IMR-90 (cell line): ENCODE results near the gene SLC16A1. TPM values are rescaled to one million over a fixed set of nuclear protein-coding genes. Genes with fewer than 3 reads are reported as not detected.

Experiments used
- ATAC-seq: fragments of 200-7000 bp; cut with Tn5 transposase; 2 replicates; pipeline ENCODE4 v1.9.1; 2020; ENCODE audit warnings: low read depth, mild to moderate bottlenecking, moderate library complexity
- BruUV-seq: library from RNA; stranded (reverse); fragments of 400-500 nt; replicated peaks from 2 replicates; lab custom pipeline; 2021; lab: Mats Ljungman, UMichigan
- CTCF ChIA-PET: fragments of 300-600 bp; formaldehyde crosslinking; extraction: SDS; loops from one replicate; lab custom pipeline; 2021; ENCODE audit warnings: antibody characterized with exemption; lab: Yijun Ruan, JAX
- POLR2A ChIA-PET: fragments of 300-600 bp; sonication (Branson Sonifier 250); formaldehyde crosslinking; loops from one replicate; lab custom pipeline; 2022; ENCODE audit warnings: antibody characterized with exemption; ENCODE audit not compliant: unreplicated experiment; lab: Charles Lee
- DNase-seq: peaks from one replicate; pipeline ENCODE4 v3.0.0; 2013
- H2AFZ ChIP-seq: replicated peaks from 2 replicates; pipeline ENCODE3; 2013; ENCODE audit warnings: low read length, mild to moderate bottlenecking; ENCODE audit not compliant: poor library complexity
- H2AK5ac ChIP-seq: 2 replicates; pipeline ENCODE4 v1.6.1; 2013; ENCODE audit warnings: low read depth, low read length, inconsistent platforms
- H2AK9ac ChIP-seq: replicated peaks from 2 replicates; pipeline ENCODE3; 2013; ENCODE audit warnings: mild to moderate bottlenecking, low read depth, low read length, moderate library complexity; ENCODE audit not compliant: poor library complexity
- H2BK120ac ChIP-seq: 2 replicates; pipeline ENCODE4 v1.6.1; 2013; ENCODE audit warnings: low read depth, low read length, inconsistent platforms
- H2BK15ac ChIP-seq: 3 replicates; pipeline ENCODE4 v1.6.1; 2013; ENCODE audit warnings: low read depth, low read length, inconsistent platforms
- H2BK20ac ChIP-seq: 2 replicates; pipeline ENCODE4 v1.6.1; 2013; ENCODE audit warnings: low read depth, mild to moderate bottlenecking, inconsistent platforms, low read length, moderate library complexity
- H2BK5ac ChIP-seq: 2 replicates; pipeline ENCODE4 v1.6.1; 2013; ENCODE audit warnings: mild to moderate bottlenecking, low read depth, low read length, inconsistent platforms; ENCODE audit not compliant: poor library complexity, severe bottlenecking
- H3K14ac ChIP-seq: replicated peaks from 2 replicates; pipeline ENCODE4 v1.6.1; 2013; ENCODE audit warnings: low read depth, low read length, inconsistent platforms
- H3K18ac ChIP-seq: 2 replicates; pipeline ENCODE4 v1.6.1; 2013; ENCODE audit warnings: low read depth, low read length, control low read depth
- H3K23ac ChIP-seq: 2 replicates; pipeline ENCODE4 v1.6.1; 2013; ENCODE audit warnings: low read depth, low read length, inconsistent platforms
- H3K27ac ChIP-seq: 2 replicates; pipeline ENCODE4 v1.5.1; 2013; ENCODE audit warnings: mild to moderate bottlenecking, control low read depth, low read length; ENCODE audit not compliant: insufficient read depth
- H3K27me3 ChIP-seq: 2 replicates; pipeline ENCODE4 v1.6.1; 2013; ENCODE audit warnings: low read length; ENCODE audit not compliant: control insufficient read depth, insufficient read depth
- H3K36me3 ChIP-seq: 2 replicates; pipeline ENCODE4 v1.6.1; 2013; ENCODE audit warnings: low read length, mixed read lengths; ENCODE audit not compliant: control insufficient read depth, insufficient read depth
- H3K4ac ChIP-seq: 2 replicates; pipeline ENCODE4 v1.6.1; 2013; ENCODE audit warnings: low read depth, low read length, inconsistent platforms
- H3K4me1 ChIP-seq: 2 replicates; pipeline ENCODE4 v1.6.1; 2013; ENCODE audit warnings: low read length, mixed read lengths; ENCODE audit not compliant: control insufficient read depth, insufficient read depth
- H3K4me2 ChIP-seq: 2 replicates; pipeline ENCODE4 v1.6.1; 2013; ENCODE audit warnings: low read depth, mild to moderate bottlenecking, control low read depth, low read length, moderate library complexity
- H3K4me3 ChIP-seq: 2 replicates; pipeline ENCODE4 v1.5.1; 2013; ENCODE audit warnings: low read depth, mild to moderate bottlenecking, control low read depth, low read length, moderate library complexity; ENCODE audit not compliant: insufficient read depth
- H3K56ac ChIP-seq: 2 replicates; pipeline ENCODE4 v1.6.1; 2013; ENCODE audit warnings: low read length, inconsistent platforms; ENCODE audit not compliant: insufficient read depth; ENCODE audit errors: extremely low read depth
- H3K79me1 ChIP-seq, 2 experiments: 2 replicates each; pipeline ENCODE4 v1.6.1; 2013; ENCODE audit warnings: low read length in 2 of 2, inconsistent platforms in 1 of 2, low read depth in 1 of 2
- H3K9ac ChIP-seq: 2 replicates; pipeline ENCODE4 v1.6.1; 2013; ENCODE audit warnings: low read depth, low read length, control low read depth
- H3K9me1 ChIP-seq: 2 replicates; pipeline ENCODE4 v1.6.1; 2013; ENCODE audit warnings: low read length, inconsistent platforms; ENCODE audit not compliant: insufficient read depth
- H3K9me3 ChIP-seq: 2 replicates; pipeline ENCODE4 v1.6.1; 2013; ENCODE audit warnings: low read length; ENCODE audit not compliant: control insufficient read depth, insufficient read depth
- H4K20me1 ChIP-seq: 2 replicates; pipeline ENCODE4 v1.6.1; 2013; ENCODE audit warnings: low read length, inconsistent platforms; ENCODE audit not compliant: insufficient read depth
- H4K5ac ChIP-seq: 2 replicates; pipeline ENCODE4 v1.6.1; 2013; ENCODE audit warnings: mild to moderate bottlenecking, low read depth, low read length, control low read depth
- H4K8ac ChIP-seq, 2 experiments: 2 replicates each; pipeline ENCODE4 v1.6.1; 2013; ENCODE audit warnings: low read depth in 2 of 2, low read length in 2 of 2, control low read depth in 1 of 2, inconsistent platforms in 1 of 2
- H4K91ac ChIP-seq: 2 replicates; pipeline ENCODE4 v1.6.1; 2013; ENCODE audit warnings: low read depth, low read length, inconsistent platforms; ENCODE audit not compliant: insufficient read depth
- BHLHE40 ChIP-seq: fragments of 150-350 bp; IDR thresholded peaks from 2 replicates; pipeline ENCODE4 v1.6.1; 2016; ENCODE audit warnings: mild to moderate bottlenecking, low read depth, low read length
- CEBPB ChIP-seq: IDR thresholded peaks from 2 replicates; pipeline ENCODE4 v1.6.1; 2012; ENCODE audit warnings: low read depth, low read length, improper control_type of control experiment
- CHD1 ChIP-seq: IDR thresholded peaks from 2 replicates; pipeline ENCODE4 v1.6.1; 2012; ENCODE audit warnings: low read depth, low read length, improper control_type of control experiment
- ELK1 ChIP-seq: fragments of 150-350 bp; IDR thresholded peaks from 2 replicates; pipeline ENCODE4 v1.6.1; 2016; ENCODE audit warnings: low read depth, mild to moderate bottlenecking, low read length, moderate library complexity, borderline replicate concordance
- FOS ChIP-seq: fragments of 150-350 bp; IDR thresholded peaks from 2 replicates; pipeline ENCODE4 v1.6.1; 2016; ENCODE audit warnings: low read depth, low read length
- MAFK ChIP-seq: IDR thresholded peaks from 2 replicates; pipeline ENCODE4 v1.6.1; 2012; ENCODE audit warnings: low read depth, low read length, improper control_type of control experiment
- MAZ ChIP-seq: IDR thresholded peaks from 2 replicates; pipeline ENCODE4 v1.6.1; 2012; ENCODE audit warnings: low read depth, mild to moderate bottlenecking, low read length, improper control_type of control experiment, moderate library complexity, borderline replicate concordance
- MXI1 ChIP-seq: IDR thresholded peaks from 2 replicates; pipeline ENCODE4 v1.6.1; 2012; ENCODE audit warnings: low read depth, mild to moderate bottlenecking, low read length, moderate library complexity, borderline replicate concordance
- NFE2L2 ChIP-seq: fragments of 150-350 bp; IDR thresholded peaks from 2 replicates; pipeline ENCODE4 v1.6.1; 2016; ENCODE audit warnings: low read depth, mild to moderate bottlenecking, low read length
- POLR2A ChIP-seq: IDR thresholded peaks from 2 replicates; pipeline ENCODE4 v1.6.1; 2012; ENCODE audit warnings: mild to moderate bottlenecking, low read depth, low read length
- RAD21 ChIP-seq: IDR thresholded peaks from 2 replicates; pipeline ENCODE4 v1.6.1; 2012; ENCODE audit warnings: low read length, improper control_type of control experiment
- RCOR1 ChIP-seq: IDR thresholded peaks from 2 replicates; pipeline ENCODE4 v1.6.1; 2012; ENCODE audit warnings: mild to moderate bottlenecking, low read length, improper control_type of control experiment; ENCODE audit not compliant: insufficient replicate concordance
- RFX5 ChIP-seq: IDR thresholded peaks from 2 replicates; pipeline ENCODE4 v1.8.0; 2012; ENCODE audit warnings: low read depth, mild to moderate bottlenecking, low read length, moderate library complexity
- SMC3 ChIP-seq: fragments of 150-350 bp; IDR thresholded peaks from 2 replicates; pipeline ENCODE4 v1.6.1; 2016; ENCODE audit warnings: low read depth, mild to moderate bottlenecking, antibody characterized with exemption, low read length, moderate library complexity
- USF2 ChIP-seq: fragments of 150-350 bp; IDR thresholded peaks from 2 replicates; pipeline ENCODE4 v1.6.1; 2017; ENCODE audit warnings: mild to moderate bottlenecking, antibody characterized with exemption, low read length, low read depth
- WGBS, 2 experiments: methylation state at CpG; one replicate each; pipeline versions ENCODE4 v1.1.5 to v1.1.7; 2013; ENCODE audit warnings: missing lambda C conversion rate in 2 of 2; ENCODE audit not compliant: insufficient read length in 1 of 2; ENCODE audit errors: extremely low coverage in 2 of 2; 5-methylcytosine and 5-hydroxymethylcytosine counted together
- dilution Hi-C: fragments of 300-500 bp; cut with HindIII; formaldehyde crosslinking; loops from one replicate; pipeline ENCODE4 v1.14.3; 2018; ENCODE audit warnings: low sequenced_read_pairs; ENCODE audit not compliant: unreplicated experiment
- in situ Hi-C: fragments of 300-500 bp; cut with MboI; formaldehyde crosslinking; loops from 3 replicates; pipeline ENCODE4 v1.14.3; 2019; ENCODE audit warnings: low sequenced_read_pairs, inconsistent platforms, mixed read lengths
- intact Hi-C: fragments of 100-400 bp; cut with micrococcal nuclease; formaldehyde crosslinking; loops from 2 replicates; pipeline ENCODE4 v1.10.0; 2022
- polyA plus RNA-seq, 3 experiments: library from polyadenylated mRNA; depleted of rRNA; stranded (reverse); fragments of >200 nt; gene quantifications; 2 replicates each; pipeline ENCODE4 v1.2.3, GENCODE V29; 2012; ENCODE audit warnings: low replicate concordance in 1 of 3
- total RNA-seq: library from RNA; depleted of rRNA; stranded (reverse); fragments of >200 nt; gene quantifications from 2 replicates; pipeline ENCODE4 v1.2.3, GENCODE V29; 2012
- TF ChIP-seq, protein P1 (sequence below): conservative IDR thresholded peaks from 2 replicates; pipeline ENCODE4 v1.5.1; 2012; ENCODE audit warnings: mild to moderate bottlenecking, low read depth, low read length, improper control_type of control experiment

Gene SLC16A1
- total and polyA plus RNA-seq, 2 of the 4 experiments (the other 2 are of a cell fraction) = 32.9 to 156 TPM

- Histone ChIP-seq H3K79me1 (no peaks in the 10 kb centered on the region), H2BK120ac (no peak overlapping the region), H3K27ac (no peak overlapping the region), H2AFZ (no peak overlapping the region), H3K9me3 (peaks cover 11% of the 10 kb centered on the region), H3K56ac (no peak overlapping the region), H3K18ac (no peak overlapping the region), H4K5ac (no peak overlapping the region), H3K4me3 (no peak overlapping the region), H2BK15ac (no peak overlapping the region), H3K9ac (no peak overlapping the region), H4K20me1 (no peaks in the 10 kb centered on the region), H2AK9ac (no peak overlapping the region), H3K23ac (no peak overlapping the region), H2BK5ac (no peak overlapping the region), H3K36me3 (no peaks in the 10 kb centered on the region), H2AK5ac (no peak overlapping the region), H4K8ac (no peak overlapping the region), H3K9me1 (no peaks in the 10 kb centered on the region), H3K14ac (no peak overlapping the region), H3K4me2 (no peak overlapping the region), H3K27me3 (no peaks in the 10 kb centered on the region), H2BK20ac (no peak overlapping the region), H3K4me1 (0 out of 2 replicates have a peak, but pooled peaks cover 2% of the 10 kb centered on the region), H3K4ac (no peak overlapping the region), H4K91ac (no peak overlapping the region)
- TF ChIP-seq RCOR1 = no peak
- no peak for TF ChIP-seq BHLHE40
- no peak for TF ChIP-seq ELK1
- TF ChIP-seq CEBPB = no peak
- TF ChIP-seq MAZ = no peak
- no peak for TF ChIP-seq MXI1
- no peak for TF ChIP-seq RAD21
- TF ChIP-seq RFX5 = no peak
- TF ChIP-seq, protein P1, sequence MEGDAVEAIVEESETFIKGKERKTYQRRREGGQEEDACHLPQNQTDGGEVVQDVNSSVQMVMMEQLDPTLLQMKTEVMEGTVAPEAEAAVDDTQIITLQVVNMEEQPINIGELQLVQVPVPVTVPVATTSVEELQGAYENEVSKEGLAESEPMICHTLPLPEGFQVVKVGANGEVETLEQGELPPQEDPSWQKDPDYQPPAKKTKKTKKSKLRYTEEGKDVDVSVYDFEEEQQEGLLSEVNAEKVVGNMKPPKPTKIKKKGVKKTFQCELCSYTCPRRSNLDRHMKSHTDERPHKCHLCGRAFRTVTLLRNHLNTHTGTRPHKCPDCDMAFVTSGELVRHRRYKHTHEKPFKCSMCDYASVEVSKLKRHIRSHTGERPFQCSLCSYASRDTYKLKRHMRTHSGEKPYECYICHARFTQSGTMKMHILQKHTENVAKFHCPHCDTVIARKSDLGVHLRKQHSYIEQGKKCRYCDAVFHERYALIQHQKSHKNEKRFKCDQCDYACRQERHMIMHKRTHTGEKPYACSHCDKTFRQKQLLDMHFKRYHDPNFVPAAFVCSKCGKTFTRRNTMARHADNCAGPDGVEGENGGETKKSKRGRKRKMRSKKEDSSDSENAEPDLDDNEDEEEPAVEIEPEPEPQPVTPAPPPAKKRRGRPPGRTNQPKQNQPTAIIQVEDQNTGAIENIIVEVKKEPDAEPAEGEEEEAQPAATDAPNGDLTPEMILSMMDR = no peak
- no peak for TF ChIP-seq FOS
- TF ChIP-seq POLR2A = no peak
- TF ChIP-seq USF2 = no peak
- TF ChIP-seq MAFK = no peak
- TF ChIP-seq SMC3 = no peak
- TF ChIP-seq NFE2L2 = no peak
- no peak for TF ChIP-seq CHD1
- POLR2A ChIA-PET = no interaction called here
- in situ Hi-C loops (no loop called here), dilution Hi-C loops (no loop called here), intact Hi-C loops (no loop called here)
- no peak for ATAC-seq
- WGBS, 2 experiments = 60% methylated on average over 1 of the region's 6 CpGs; no CpG with 5 or more reads in 1 of the 2 experiments
- CTCF ChIA-PET = interaction anchor here (0.6 to 1.0 kb wide), 2 partner anchors 11 to 150 kb away, joined by 3 read pairs; no protein-coding TSS in a partner anchor
- no peak for DNase-seq
- no TSS peak for BruUV-seq
Observed at GRCh38 chr1:112893288-112894009, 62.5 kb downstream of the SLC16A1 start.
